Vagina (tissue), 2 donors: ENCODE results near the gene DDX20. TPM values are rescaled to one million over a fixed set of nuclear protein-coding genes. Genes with fewer than 3 reads are reported as not detected.
"Not testable (repeated sequence)": the region's sequence is repeated elsewhere in the genome, so short reads cannot be mapped to it uniquely, and the experiment has no call there.

Experiments used
- DNase-seq, 2 donors: peaks; one replicate each; pipeline ENCODE4 v3.0.0-alpha.2; 2017; ENCODE audit errors: extremely low spot score in 2 of 2
- H3K27ac ChIP-seq: fragments of 200-600 bp; sonication (generic); one replicate; pipeline ENCODE4 v1.5.1; 2019
- H3K27me3 ChIP-seq: fragments of 200-600 bp; sonication (generic); one replicate; pipeline ENCODE4 v1.5.1; 2019
- H3K36me3 ChIP-seq, 2 donors: fragments of 200-600 bp; sonication (generic); one replicate each; pipeline ENCODE4 v1.5.1; 2017 to 2019
- H3K4me1 ChIP-seq: fragments of 200-600 bp; sonication (generic); one replicate; pipeline ENCODE4 v1.5.1; 2019
- H3K4me3 ChIP-seq, 2 donors: fragments of 200-600 bp; sonication (generic); 1 replicate in 1 of 2; 2 replicates in 1 of 2; pipeline ENCODE4 v1.5.1; 2016 to 2019
- H3K9me3 ChIP-seq: fragments of 200-600 bp; sonication (generic); one replicate; pipeline ENCODE4 v1.5.1; 2019
- POLR2A ChIP-seq, 2 donors: fragments of 450-650 bp; IDR thresholded peaks; one replicate each; pipeline ENCODE4 v1.6.1; 2017; ENCODE audit warnings: antibody characterized with exemption in 2 of 2, mild to moderate bottlenecking in 2 of 2, moderate library complexity in 2 of 2
- POLR2AphosphoS5 ChIP-seq, 2 donors: sonication (generic); formaldehyde crosslinking; IDR thresholded peaks; one replicate each; pipeline ENCODE4 v1.9.0; 2017; ENCODE audit warnings: antibody characterized with exemption in 2 of 2, mild to moderate bottlenecking in 2 of 2, low read depth in 1 of 2; ENCODE audit not compliant: insufficient read depth in 1 of 2
- intact Hi-C: fragments of 100-400 bp; cut with DNase I; formaldehyde crosslinking; loops from one replicate; pipeline ENCODE4 v1.15.1; 2023
- total RNA-seq: library from RNA; depleted of rRNA; stranded (reverse); fragments of >200 nt; gene quantifications from one replicate; pipeline ENCODE4 v1.2.3, GENCODE V29; 2016
- TF ChIP-seq, protein P1 (sequence below), 3 experiments: fragments of 450-650 bp in 2 of 3; fragments of 200-600 bp in 1 of 3; sonication (generic) in 1 of 3; IDR thresholded peaks; one replicate each; pipeline ENCODE4 v1.5.1; 2017 to 2019; ENCODE audit warnings: antibody characterized with exemption in 3 of 3, mild to moderate bottlenecking in 2 of 3, moderate library complexity in 2 of 3

The DDX20 gene
- total RNA-seq, 1 donor from 2014 or later = 16.2 TPM

DNA sequence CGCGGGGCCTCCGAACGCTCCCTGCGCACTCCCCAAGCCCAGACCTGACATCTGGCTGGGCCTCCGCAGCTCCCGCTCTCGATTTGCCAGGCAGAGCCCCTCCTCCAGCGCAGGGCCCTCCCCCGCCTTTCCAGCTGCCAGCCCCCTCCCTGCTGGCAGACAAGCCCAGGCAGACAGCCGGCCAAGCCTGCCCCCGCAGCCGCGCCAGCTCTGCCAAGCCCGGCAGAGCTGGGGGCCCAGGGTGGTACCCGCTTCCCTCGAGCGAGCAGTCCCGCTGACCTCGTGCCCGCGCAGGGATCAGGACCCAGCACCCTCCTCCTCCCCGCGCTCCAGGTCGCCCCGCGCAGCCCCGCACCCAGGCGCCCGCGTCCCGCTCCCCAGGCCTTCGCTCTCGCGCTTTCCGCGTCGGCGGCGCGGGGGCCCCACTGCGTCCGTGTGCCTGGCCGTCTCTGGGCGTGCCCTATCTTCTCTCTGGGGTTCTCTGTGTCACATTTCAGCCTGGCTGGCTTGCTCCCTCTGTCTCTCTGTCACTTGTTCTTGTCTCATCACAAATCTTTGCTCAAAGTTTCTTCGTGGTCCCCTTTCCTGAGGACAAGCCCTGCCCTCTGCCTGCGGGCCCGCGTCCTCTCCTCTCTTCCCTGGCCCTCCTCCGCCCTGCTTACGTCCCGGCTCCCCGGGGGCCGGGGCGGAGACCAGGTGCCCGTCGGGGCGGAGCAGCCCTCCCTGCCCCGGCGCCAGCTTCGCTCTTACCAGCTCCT lies 17.1 kb upstream of the DDX20 start:
- H3K27me3 ChIP-seq = no peaks in the 10 kb centered on the region
- peaks cover 46% of the 10 kb centered on the region for H3K4me1 ChIP-seq
- no peaks in the 10 kb centered on the region for H3K9me3 ChIP-seq
- TF ChIP-seq POLR2A (IDR thresholded peaks at IDR 0.05) (peak in 1 of 2 donors; percentile 23), POLR2AphosphoS5 (IDR thresholded peaks at IDR 0.05; ENCODE audit: insufficient read depth in 1 of 2, low read depth in 1 of 2) (peak in 1 of 2 donors; percentile 23)
- TF ChIP-seq, protein P1, sequence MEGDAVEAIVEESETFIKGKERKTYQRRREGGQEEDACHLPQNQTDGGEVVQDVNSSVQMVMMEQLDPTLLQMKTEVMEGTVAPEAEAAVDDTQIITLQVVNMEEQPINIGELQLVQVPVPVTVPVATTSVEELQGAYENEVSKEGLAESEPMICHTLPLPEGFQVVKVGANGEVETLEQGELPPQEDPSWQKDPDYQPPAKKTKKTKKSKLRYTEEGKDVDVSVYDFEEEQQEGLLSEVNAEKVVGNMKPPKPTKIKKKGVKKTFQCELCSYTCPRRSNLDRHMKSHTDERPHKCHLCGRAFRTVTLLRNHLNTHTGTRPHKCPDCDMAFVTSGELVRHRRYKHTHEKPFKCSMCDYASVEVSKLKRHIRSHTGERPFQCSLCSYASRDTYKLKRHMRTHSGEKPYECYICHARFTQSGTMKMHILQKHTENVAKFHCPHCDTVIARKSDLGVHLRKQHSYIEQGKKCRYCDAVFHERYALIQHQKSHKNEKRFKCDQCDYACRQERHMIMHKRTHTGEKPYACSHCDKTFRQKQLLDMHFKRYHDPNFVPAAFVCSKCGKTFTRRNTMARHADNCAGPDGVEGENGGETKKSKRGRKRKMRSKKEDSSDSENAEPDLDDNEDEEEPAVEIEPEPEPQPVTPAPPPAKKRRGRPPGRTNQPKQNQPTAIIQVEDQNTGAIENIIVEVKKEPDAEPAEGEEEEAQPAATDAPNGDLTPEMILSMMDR (IDR thresholded peaks at IDR 0.05) = no peak
- H3K27ac ChIP-seq = peak overlapping the region; percentile 90
- H3K36me3 ChIP-seq = no peaks in the 10 kb centered on the region
- DNase-seq = peak in 1 of 2 donors; percentile 88
- peak overlapping the region; percentile 60 to 61 for H3K4me3 ChIP-seq
- intact Hi-C loops = no loop called here

DNA sequence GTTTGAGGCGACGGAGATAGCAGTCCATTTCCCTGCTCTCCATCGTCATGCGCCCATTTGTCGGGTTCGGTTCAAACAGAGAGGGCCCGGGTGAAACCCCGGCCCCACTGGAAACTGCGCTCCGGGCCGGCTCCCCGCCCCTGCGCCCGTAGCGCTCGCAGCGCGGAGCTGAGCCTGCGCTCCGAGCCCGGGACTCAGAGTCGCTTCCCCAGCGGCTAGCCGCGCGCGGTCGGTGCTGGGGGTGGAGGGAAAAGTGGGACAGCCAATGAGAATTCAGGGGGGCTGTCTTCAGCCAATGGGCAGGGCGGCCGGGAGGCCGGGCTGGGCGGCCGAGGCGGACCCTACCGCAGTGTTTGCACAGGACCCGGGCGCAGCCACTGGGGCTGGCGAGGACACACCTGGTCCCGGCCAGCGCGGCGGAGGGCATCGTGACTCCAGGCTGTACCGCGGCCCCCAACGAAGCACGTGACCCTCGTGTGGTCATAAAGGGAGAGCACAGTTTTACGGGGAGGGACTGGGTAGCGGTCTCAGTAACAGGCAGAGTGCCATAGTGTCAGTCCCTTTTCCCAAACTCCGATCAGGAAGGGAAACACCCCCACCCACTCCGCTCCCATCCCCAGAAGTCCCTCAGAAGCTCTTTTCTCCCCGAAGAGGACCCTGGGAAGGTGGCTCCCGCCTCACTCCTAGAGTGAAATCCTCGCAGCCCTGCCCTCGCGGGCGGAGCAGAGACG lies 16.3 kb upstream of the DDX20 start, which contains the start of gene INKA2:
TSS of gene INKA2 (minus strand) at position 202 of the 731 bp plus-strand sequence. CDS start at position 49, 153 bp downstream.
- peak in 1 of 2 donors; percentile 94 for DNase-seq
- Histone ChIP-seq H3K4me1 (peaks cover 38% of the 10 kb centered on the region), H3K36me3 (no peaks in the 10 kb centered on the region), H3K27ac (peak within 1 kb of the TSS; percentile 90), H3K27me3 (no peaks in the 10 kb centered on the region), H3K4me3 (peak within 1 kb of the TSS; percentile 60 to 61), H3K9me3 (no peaks in the 10 kb centered on the region)
- TF ChIP-seq POLR2AphosphoS5 (IDR thresholded peaks at IDR 0.05; ENCODE audit: insufficient read depth in 1 of 2, low read depth in 1 of 2) = peak; percentile 64 to 97
- TF ChIP-seq POLR2A (IDR thresholded peaks at IDR 0.05) = peak; percentile 18 to 77
- TF ChIP-seq, protein P1 (IDR thresholded peaks at IDR 0.05) = no peak
- intact Hi-C loops = no loop called here

DNA sequence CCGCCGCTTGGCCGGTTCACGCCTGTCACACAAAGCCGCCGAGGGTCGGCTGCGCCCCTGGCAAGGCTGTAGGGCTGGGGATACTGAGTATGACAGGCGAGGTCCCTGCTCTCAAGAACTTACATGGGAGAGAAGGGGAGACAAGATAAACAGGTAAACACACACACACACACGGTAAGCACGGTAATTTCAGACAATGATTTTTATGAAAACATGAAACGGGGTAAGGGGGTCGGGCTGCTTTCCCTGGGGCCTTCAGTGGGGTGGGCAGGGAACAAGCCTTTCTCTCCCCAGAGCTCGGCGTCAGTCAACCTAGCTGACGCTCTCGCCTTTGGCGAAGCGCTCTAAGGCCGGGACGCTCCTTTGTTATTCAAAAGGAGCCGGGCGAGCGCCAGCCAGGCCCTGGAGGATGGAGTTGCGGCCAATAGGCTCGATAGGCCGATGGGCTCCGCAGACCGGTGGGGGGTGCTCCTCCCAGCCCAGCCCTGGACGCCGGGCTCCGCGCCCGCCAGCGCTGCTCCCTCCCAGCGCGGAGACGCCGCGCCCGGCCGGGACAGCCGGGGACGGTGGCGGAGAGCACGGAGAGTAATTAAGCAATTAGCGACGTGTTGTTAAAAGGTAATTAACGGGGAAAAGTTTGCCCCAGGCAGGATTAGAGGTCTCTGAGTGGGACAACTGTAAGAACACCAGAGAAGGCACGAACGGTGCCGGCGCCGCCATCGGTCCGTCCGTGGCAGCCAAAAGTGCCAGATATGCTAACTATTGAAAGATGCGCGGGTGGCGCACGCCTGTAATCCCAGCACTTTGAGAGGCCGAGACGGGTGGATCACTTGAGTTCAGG lies 15.6 kb upstream of the DDX20 start:
- peaks cover 31% of the 10 kb centered on the region for H3K4me1 ChIP-seq
- H3K36me3 ChIP-seq = no peaks in the 10 kb centered on the region
- H3K27ac ChIP-seq = peak overlapping the region; percentile 90
- H3K4me3 ChIP-seq = peak overlapping the region; percentile 60 to 61
- no peaks in the 10 kb centered on the region for H3K9me3 ChIP-seq
- DNase-seq = peak; percentile 58 to 91
- no peak for TF ChIP-seq POLR2A (IDR thresholded peaks at IDR 0.05)
- TF ChIP-seq, protein P1 (IDR thresholded peaks at IDR 0.05) = no peak
- no peak for TF ChIP-seq POLR2AphosphoS5 (IDR thresholded peaks at IDR 0.05; ENCODE audit: insufficient read depth in 1 of 2, low read depth in 1 of 2)
- no peaks in the 10 kb centered on the region for H3K27me3 ChIP-seq
- intact Hi-C loops = loop anchor here (2.0 to 10.0 kb wide), 2 partner anchors 23 to 235 kb away; partner anchors contain the start of genes ADORA3 and TMIGD3

DNA sequence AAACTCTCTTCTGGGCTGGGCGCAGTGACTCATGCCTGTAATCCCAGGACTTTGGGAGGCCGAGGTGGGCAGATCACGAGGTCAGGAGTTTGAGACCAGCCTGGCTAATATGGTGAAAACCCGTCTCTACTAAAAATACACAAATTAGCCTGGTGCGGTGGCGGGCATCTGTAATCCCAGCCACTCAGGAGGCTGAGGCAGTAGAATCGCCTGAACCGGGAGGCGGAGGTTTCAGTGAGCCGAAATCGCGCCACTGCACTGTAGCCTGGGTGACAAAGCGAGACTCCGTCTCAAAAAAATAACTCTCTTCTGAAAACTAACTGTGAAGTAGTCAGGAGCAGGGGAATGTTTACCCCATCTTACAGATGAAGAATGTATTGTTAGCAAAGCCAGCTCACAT lies 13.4 kb upstream of the DDX20 start:
- H3K27me3 ChIP-seq, H3K36me3 ChIP-seq, H3K4me3 ChIP-seq, H3K9me3 ChIP-seq, H3K27ac ChIP-seq: not testable (repeated sequence)
- H3K4me1 ChIP-seq = peaks cover 13% of the 10 kb centered on the region
- DNase-seq = peak in 1 of 2 donors; percentile 67
- intact Hi-C loops = loop anchor here (10.0 kb wide), 1 partner anchor 237 kb away; the partner anchor contains the start of genes ADORA3 and TMIGD3
